ENCODE results near the gene OXSR1. TPM values are rescaled to one million over a fixed set of nuclear protein-coding genes. Genes with fewer than 3 reads are reported as not detected.
A peak's percentile ranks its signal among the peaks of the same experiment; 100 is the strongest.

The OXSR1 gene
- total and polyA plus RNA-seq, 2 of the 13 experiments (the other 11 are each of a cell fraction or from before 2014, with no cell fraction given): 27.4 to 32.6 TPM

- TF ChIP-seq RERE (CRISPR knock-in tag; IDR thresholded peaks at IDR 0.05; ENCODE audit: low read depth) (no peak), ZMYM2 (CRISPR knock-in tag; IDR thresholded peaks at IDR 0.05) (peak; percentile 87), HNRNPLL (IDR thresholded peaks at IDR 0.05; ENCODE audit: low read depth, low read length, poor library complexity, severe bottlenecking) (peak; percentile 80), ZNF3 (CRISPR knock-in tag; IDR thresholded peaks at IDR 0.05) (no peak), ETV5 (CRISPR knock-in tag; IDR thresholded peaks at IDR 0.05; ENCODE audit: borderline replicate concordance) (peak; percentile 53), TEAD3 (CRISPR knock-in tag; optimal IDR thresholded peaks at IDR 0.05; ENCODE audit: borderline replicate concordance) (peak; percentile 15), SOX13 (IDR thresholded peaks at IDR 0.05) (no peak; the same call in 1 of the 2 replicates), SOX13 (CRISPR knock-in tag; conservative IDR thresholded peaks at IDR 0.05 in 1 of 2, IDR thresholded peaks at IDR 0.05 in 1 of 2) (peak in 1 of 2 experiments; percentile 46; a peak in 1 of 4 replicates), FOXP1 (IDR thresholded peaks at IDR 0.05) (no peak), FOXP1 (CRISPR knock-in tag; IDR thresholded peaks at IDR 0.05) (0 out of 2 replicates have a peak, but pooled peaks have one; percentile 16), NFE2L1 (CRISPR knock-in tag; IDR thresholded peaks at IDR 0.05; ENCODE audit: borderline replicate concordance) (no peak), AGO2 (optimal IDR thresholded peaks at IDR 0.05; ENCODE audit: low read depth, low read length) (peak; percentile 58), ZNF235 (CRISPR knock-in tag; IDR thresholded peaks at IDR 0.05; ENCODE audit: borderline replicate concordance) (peak; percentile 36; the same call in 1 of the 2 replicates), ZNF704 (CRISPR knock-in tag; IDR thresholded peaks at IDR 0.05; ENCODE audit: borderline replicate concordance) (no peak), ZNF674 (CRISPR knock-in tag; IDR thresholded peaks at IDR 0.05; ENCODE audit: low read depth) (no peak), GMEB2 (CRISPR knock-in tag; IDR thresholded peaks at IDR 0.05; ENCODE audit: low read depth) (peak; percentile 93), TFDP1 (CRISPR knock-in tag; IDR thresholded peaks at IDR 0.05; ENCODE audit: borderline replicate concordance) (peak; percentile 90)
- TF ChIP-seq, protein P1, sequence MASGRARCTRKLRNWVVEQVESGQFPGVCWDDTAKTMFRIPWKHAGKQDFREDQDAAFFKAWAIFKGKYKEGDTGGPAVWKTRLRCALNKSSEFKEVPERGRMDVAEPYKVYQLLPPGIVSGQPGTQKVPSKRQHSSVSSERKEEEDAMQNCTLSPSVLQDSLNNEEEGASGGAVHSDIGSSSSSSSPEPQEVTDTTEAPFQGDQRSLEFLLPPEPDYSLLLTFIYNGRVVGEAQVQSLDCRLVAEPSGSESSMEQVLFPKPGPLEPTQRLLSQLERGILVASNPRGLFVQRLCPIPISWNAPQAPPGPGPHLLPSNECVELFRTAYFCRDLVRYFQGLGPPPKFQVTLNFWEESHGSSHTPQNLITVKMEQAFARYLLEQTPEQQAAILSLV (CRISPR knock-in tag; IDR thresholded peaks at IDR 0.05; ENCODE audit: borderline replicate concordance): 0 out of 2 replicates have a peak, but pooled peaks have one; percentile 20
Observed at GRCh38 chr3:38164952-38165721, at the start of gene OXSR1 (continued).
